HepG2 (cell line): Measurements from ENCODE around the gene UTS2R. TPM values are rescaled to one million over a fixed set of nuclear protein-coding genes. Genes with fewer than 3 reads are reported as not detected.

Experiments
- AKNA ChIP-seq: sonication (generic); formaldehyde crosslinking; IDR thresholded peaks from 2 replicates; pipeline ENCODE4 v1.4.0; 2020; ENCODE audit warnings: missing genetic modification reagents, borderline replicate concordance
- THAP9 ChIP-seq: sonication (generic); formaldehyde crosslinking; IDR thresholded peaks from 2 replicates; pipeline ENCODE4; 2020; ENCODE audit warnings: missing genetic modification reagents, mild to moderate bottlenecking, borderline replicate concordance
- TRIM22 ChIP-seq: fragments of 450-650 bp; IDR thresholded peaks from 2 replicates; pipeline ENCODE4 v1.6.1; 2017
- ZHX1 ChIP-seq: sonication (generic); formaldehyde crosslinking; IDR thresholded peaks from 2 replicates; pipeline ENCODE4 v1.8.1; 2022; ENCODE audit warnings: low read depth, mild to moderate bottlenecking, missing genetic modification reagents
- polyA plus RNA-seq, 8 experiments: library from polyadenylated mRNA; depleted of rRNA in 3 of 8; stranded (reverse) in 7 of 8; unstranded in 1 of 8; fragments of >200 nt; fragmentation: Illumina TruSeq in 4 of 8; extraction: Trizol in 4 of 8; gene quantifications; 2 replicates each; pipeline versions ENCODE4 v1.2.1 to v1.2.3, GENCODE V29; 2011 to 2016; ENCODE audit warnings: low read depth in 4 of 8, missing spikeins in 1 of 8, mixed read lengths in 1 of 8; ENCODE audit not compliant: insufficient read depth in 1 of 8
- total RNA-seq, 5 experiments: library from RNA; depleted of rRNA; stranded (reverse); fragments of >200 nt; fragmentation: Illumina TruSeq; extraction: Trizol; gene quantifications; 2 replicates each; pipeline ENCODE4 v1.2.3, GENCODE V29; 2016; ENCODE audit warnings: low read depth in 1 of 5

The UTS2R gene
- total and polyA plus RNA-seq, 2 of the 13 experiments (the other 11 are each of a cell fraction or from before 2014, with no cell fraction given), result 0.13 to 0.15 TPM

GRCh38 chr17:82339634-82340580 is 31.7 kb upstream of the UTS2R start (continued):
- TF ChIP-seq THAP9 (CRISPR knock-in tag) (no peak), ZHX1 (CRISPR knock-in tag) (no peak), TRIM22 (no peak), AKNA (no peak)
